ENCODE data around the gene LIN9.
"Not testable (repeated sequence)": the region's sequence is repeated elsewhere in the genome, so short reads cannot be mapped to it uniquely, and the experiment has no call there.

LIN9 gene

DNA sequence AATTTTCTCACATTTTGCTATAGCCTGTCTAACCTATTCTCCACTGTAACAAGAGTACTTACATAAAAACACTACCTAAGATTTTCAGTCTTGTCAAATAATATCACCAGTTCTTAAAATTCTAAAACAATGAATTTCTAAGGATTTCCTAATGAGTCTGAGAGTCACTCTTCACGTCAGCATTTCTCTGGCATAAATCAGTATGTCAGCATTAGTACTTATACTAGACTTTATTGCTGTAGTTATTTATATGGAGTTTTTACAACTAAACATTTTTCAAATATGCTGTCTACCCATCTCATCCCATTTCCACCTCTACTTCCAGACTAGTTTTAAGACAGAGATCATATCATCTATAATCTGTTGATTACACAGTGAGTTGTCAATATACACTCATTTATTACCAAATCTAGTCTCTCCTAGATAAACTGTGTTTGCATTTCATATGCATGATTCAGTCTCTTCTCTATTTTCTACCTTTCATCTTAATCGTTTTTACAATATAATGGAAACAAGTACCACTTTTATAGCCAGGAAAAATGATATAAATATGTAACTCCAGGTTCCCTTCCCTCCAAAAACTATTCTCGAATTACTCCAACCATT is 32.8 kb downstream of the LIN9 start:
- DNase-seq (ENCODE audit: low read depth, low spot score), result no peak
- H3K9me3 ChIP-seq (ENCODE audit: control insufficient read depth, insufficient read depth, low read length), result no peaks in the 10 kb centered on the region
- no peaks in the 10 kb centered on the region for H3K27me3 ChIP-seq (ENCODE audit: control insufficient read depth, insufficient read depth, low read length)
- H3K27ac ChIP-seq (ENCODE audit: low read length), result no peak overlapping the region
- no peak overlapping the region for H3K4me3 ChIP-seq (ENCODE audit: low read length)
- H3K4me1 ChIP-seq (ENCODE audit: control insufficient read depth, insufficient read depth, low read length), result no peaks in the 10 kb centered on the region
- WGBS (ENCODE audit: insufficient coverage, insufficient read length), result no CpG with 5 or more reads among the region's 3 CpGs
- H3K36me3 ChIP-seq (ENCODE audit: control insufficient read depth, insufficient read depth, low read length), result no peaks in the 10 kb centered on the region

DNA sequence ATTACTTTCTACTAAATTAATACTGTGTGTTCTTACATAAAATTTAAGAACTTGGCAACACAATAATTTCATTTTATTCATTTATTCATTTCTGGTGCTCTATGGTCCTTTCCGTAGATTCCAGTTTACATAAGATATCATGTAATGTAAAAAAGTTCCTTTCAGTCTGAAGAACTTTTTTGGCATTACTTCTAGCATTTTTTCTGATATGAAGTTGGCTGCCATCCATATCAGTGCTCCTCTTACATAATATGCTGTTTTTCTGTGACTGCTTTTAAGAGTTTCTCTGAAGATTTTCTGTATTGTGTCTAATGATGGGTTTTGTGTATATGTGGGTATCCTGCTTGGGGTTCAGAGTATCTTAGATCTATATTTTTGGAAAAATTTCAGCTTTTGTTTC is 34.8 kb downstream of the LIN9 start:
- Histone ChIP-seq H3K4me3 (ENCODE audit: low read length) (no peak overlapping the region), H3K27me3 (ENCODE audit: control insufficient read depth, insufficient read depth, low read length) (no peaks in the 10 kb centered on the region), H3K9me3 (ENCODE audit: control insufficient read depth, insufficient read depth, low read length) (no peaks in the 10 kb centered on the region), H3K27ac (ENCODE audit: low read length) (no peak overlapping the region), H3K36me3 (ENCODE audit: control insufficient read depth, insufficient read depth, low read length) (no peaks in the 10 kb centered on the region), H3K4me1 (ENCODE audit: control insufficient read depth, insufficient read depth, low read length) (no peaks in the 10 kb centered on the region)
- WGBS (ENCODE audit: insufficient coverage, insufficient read length), result no CpG with 5 or more reads among the region's 1 CpG
- no peak for DNase-seq (ENCODE audit: low read depth, low spot score)

DNA sequence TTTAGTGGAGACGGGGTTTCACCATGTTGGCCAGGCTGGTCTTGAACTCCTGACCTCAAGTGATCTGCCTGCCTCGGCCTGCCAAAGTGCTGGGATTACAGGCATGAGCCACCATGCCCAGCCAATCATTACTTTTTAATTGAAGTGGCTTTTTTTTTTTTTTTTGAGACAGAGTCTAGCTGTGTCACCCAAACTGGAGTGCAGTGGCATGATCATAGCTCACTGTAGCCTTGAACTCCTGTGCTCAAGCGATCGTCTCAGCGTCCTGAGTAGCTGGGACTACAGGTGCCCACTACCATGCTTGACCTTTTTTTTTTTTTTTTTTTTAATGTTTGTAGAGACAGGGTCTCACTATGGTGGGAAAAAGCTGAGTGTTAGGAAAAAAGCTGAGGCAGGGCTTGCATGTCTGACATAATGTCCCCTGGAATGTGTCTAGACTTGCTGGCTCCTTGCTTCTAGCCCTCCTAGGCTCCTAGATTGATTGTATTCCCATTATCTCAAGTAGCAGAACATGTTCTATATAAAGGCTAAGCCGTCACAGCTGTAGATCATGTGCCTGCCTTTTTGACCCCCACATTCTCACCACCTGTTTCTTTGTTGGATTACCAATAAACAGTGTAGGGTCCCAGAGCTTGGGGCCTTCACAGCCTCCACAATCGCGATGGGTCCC is 36.6 kb downstream of the LIN9 start:
- not testable (repeated sequence) for DNase-seq (ENCODE audit: low read depth, low spot score); H3K27me3 ChIP-seq (ENCODE audit: control insufficient read depth, insufficient read depth, low read length); H3K9me3 ChIP-seq (ENCODE audit: control insufficient read depth, insufficient read depth, low read length); H3K4me3 ChIP-seq (ENCODE audit: low read length); H3K36me3 ChIP-seq (ENCODE audit: control insufficient read depth, insufficient read depth, low read length); H3K4me1 ChIP-seq (ENCODE audit: control insufficient read depth, insufficient read depth, low read length); H3K27ac ChIP-seq (ENCODE audit: low read length)
- no CpG with 5 or more reads among the region's 8 CpGs for WGBS (ENCODE audit: insufficient coverage, insufficient read length)

DNA sequence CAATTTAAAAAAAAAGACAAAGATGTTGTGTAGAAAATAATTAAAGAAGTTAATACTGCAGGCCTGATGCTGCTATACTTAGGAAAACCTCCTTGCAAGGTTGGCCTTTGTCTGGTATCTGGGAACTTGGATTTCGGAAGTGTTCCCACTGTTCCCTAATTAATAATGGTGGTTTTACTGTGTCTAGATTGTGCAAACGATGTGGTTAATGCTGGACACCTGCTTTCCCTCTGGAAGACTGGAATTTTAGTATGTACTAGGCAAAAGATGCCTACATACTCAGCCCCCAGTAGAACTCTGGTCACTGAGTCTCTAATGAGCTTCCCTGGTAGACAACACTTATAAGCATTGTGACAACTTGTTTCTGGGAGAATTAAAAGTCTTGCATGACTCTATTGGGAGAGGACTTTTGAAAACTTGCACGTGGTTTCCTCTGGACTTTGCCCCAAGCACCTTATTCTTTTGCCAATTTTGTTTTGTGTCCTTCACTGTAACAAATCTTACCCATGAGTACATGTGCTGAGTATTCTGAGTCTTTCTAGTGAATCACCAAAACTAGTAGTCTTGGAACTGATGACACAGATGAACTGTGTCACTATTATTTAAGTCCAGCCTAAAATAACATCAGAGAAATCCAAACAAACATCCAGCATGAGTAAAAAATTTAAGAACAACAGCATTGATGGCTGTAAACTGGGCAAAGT is 40.4 kb downstream of the LIN9 start:
- Histone ChIP-seq H3K9me3 (ENCODE audit: control insufficient read depth, insufficient read depth, low read length) (no peaks in the 10 kb centered on the region), H3K27me3 (ENCODE audit: control insufficient read depth, insufficient read depth, low read length) (no peaks in the 10 kb centered on the region), H3K4me3 (ENCODE audit: low read length) (no peak overlapping the region), H3K4me1 (ENCODE audit: control insufficient read depth, insufficient read depth, low read length) (no peaks in the 10 kb centered on the region), H3K36me3 (ENCODE audit: control insufficient read depth, insufficient read depth, low read length) (no peaks in the 10 kb centered on the region), H3K27ac (ENCODE audit: low read length) (no peak overlapping the region)
- WGBS (ENCODE audit: insufficient coverage, insufficient read length), result no CpG with 5 or more reads among the region's 3 CpGs
- no peak for DNase-seq (ENCODE audit: low read depth, low spot score)

DNA sequence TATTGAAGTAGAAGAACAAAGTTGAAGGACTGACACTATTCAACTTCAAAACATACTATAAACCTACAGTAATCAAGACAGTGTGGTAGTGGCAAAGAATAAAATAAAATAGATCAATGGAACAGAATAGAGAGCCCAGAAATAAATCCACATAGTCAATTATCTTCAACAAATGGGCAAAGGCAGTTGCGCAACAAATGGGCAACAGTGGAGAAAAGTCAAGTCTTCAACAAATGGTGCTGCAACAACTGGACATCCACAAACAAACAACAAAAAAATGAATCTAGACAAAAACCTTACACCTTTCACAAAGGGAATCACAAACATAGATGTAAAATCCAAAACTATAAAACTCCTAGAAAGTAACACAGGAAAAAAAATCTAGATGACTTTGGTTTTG is 47.1 kb downstream of the LIN9 start:
- DNase-seq (ENCODE audit: low read depth, low spot score), result no peak
- no CpG with 5 or more reads among the region's 1 CpG for WGBS (ENCODE audit: insufficient coverage, insufficient read length)
- Histone ChIP-seq H3K27ac (ENCODE audit: low read length) (no peak overlapping the region), H3K4me3 (ENCODE audit: low read length) (no peak overlapping the region), H3K4me1 (ENCODE audit: control insufficient read depth, insufficient read depth, low read length) (no peaks in the 10 kb centered on the region), H3K27me3 (ENCODE audit: control insufficient read depth, insufficient read depth, low read length) (no peaks in the 10 kb centered on the region), H3K9me3 (ENCODE audit: control insufficient read depth, insufficient read depth, low read length) (no peaks in the 10 kb centered on the region), H3K36me3 (ENCODE audit: control insufficient read depth, insufficient read depth, low read length) (no peaks in the 10 kb centered on the region)

DNA sequence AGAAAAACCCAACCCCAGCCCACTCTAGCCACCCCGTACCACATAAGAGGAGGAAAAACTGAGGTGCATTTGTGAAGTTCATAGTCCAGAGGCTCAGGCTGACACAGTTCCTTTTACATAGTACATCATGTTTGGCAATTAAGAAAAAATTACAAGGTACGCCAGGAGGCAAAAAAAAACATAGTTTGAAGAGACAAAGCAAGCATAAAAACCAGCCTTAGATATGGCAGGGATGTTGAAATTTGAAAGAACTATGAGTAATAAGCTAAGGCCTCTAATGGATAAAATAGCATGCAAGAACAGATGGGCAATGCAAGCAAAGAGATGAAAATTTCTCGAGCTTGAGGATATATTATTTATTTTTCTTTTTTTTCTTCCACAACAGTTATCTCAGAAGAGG is 53.6 kb downstream of the LIN9 start:
- Histone ChIP-seq H3K27me3 (ENCODE audit: control insufficient read depth, insufficient read depth, low read length) (no peaks in the 10 kb centered on the region), H3K27ac (ENCODE audit: low read length) (no peak overlapping the region), H3K4me3 (ENCODE audit: low read length) (no peak overlapping the region), H3K9me3 (ENCODE audit: control insufficient read depth, insufficient read depth, low read length) (no peaks in the 10 kb centered on the region), H3K4me1 (ENCODE audit: control insufficient read depth, insufficient read depth, low read length) (no peaks in the 10 kb centered on the region), H3K36me3 (ENCODE audit: control insufficient read depth, insufficient read depth, low read length) (no peaks in the 10 kb centered on the region)
- WGBS (ENCODE audit: insufficient coverage, insufficient read length), result no CpG with 5 or more reads among the region's 3 CpGs
- DNase-seq (ENCODE audit: low read depth, low spot score), result no peak

DNA sequence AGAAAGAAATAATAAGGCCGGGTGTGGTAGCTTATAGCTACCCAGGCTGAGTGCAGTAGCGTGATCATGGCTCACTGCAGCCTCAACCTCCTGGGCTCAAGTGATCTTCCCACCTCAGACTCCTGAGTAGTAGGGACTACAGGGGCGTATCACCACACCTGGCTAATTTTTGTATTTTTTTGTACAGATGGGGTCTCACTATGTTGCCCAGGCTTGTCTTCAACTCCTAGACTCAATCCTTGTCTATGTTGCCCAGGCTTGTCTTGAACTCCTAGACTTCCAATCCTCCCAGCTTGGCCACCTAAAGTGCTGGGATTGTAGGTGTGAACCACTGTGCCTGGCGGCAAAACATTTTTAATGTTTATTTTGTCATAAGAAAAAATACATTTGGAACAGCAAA is 55.0 kb downstream of the LIN9 start:
- no peaks in the 10 kb centered on the region for H3K36me3 ChIP-seq (ENCODE audit: control insufficient read depth, insufficient read depth, low read length)
- no peaks in the 10 kb centered on the region for H3K4me1 ChIP-seq (ENCODE audit: control insufficient read depth, insufficient read depth, low read length)
- WGBS (ENCODE audit: insufficient coverage, insufficient read length), result no CpG with 5 or more reads among the region's 4 CpGs
- H3K27me3 ChIP-seq (ENCODE audit: control insufficient read depth, insufficient read depth, low read length), result no peaks in the 10 kb centered on the region
- no peaks in the 10 kb centered on the region for H3K9me3 ChIP-seq (ENCODE audit: control insufficient read depth, insufficient read depth, low read length)
- H3K27ac ChIP-seq (ENCODE audit: low read length), result no peak overlapping the region
- DNase-seq (ENCODE audit: low read depth, low spot score), result no peak
- H3K4me3 ChIP-seq (ENCODE audit: low read length), result no peak overlapping the region

DNA sequence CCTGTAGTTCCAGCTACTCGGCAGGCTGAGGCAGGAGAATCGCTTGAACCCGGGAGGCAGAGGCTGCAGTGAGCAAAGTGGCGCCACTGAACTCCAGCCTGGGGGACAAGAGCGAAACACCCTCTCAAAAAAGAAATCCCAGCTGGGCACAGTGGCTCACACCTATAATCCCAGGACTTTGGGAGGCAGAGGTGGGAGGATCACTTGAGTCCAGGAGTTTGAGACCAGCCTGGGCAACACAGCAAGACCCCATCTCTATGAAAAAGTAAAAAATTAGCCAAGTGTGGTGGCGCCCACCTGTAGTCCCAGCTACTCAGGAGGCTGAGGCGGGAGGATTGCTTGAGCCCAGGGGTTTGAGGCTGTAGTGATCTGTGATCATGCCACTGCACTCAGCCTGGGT is 56.1 kb downstream of the LIN9 start:
- H3K4me3 ChIP-seq (ENCODE audit: low read length); H3K4me1 ChIP-seq (ENCODE audit: control insufficient read depth, insufficient read depth, low read length); DNase-seq (ENCODE audit: low read depth, low spot score); H3K9me3 ChIP-seq (ENCODE audit: control insufficient read depth, insufficient read depth, low read length); H3K27me3 ChIP-seq (ENCODE audit: control insufficient read depth, insufficient read depth, low read length); H3K36me3 ChIP-seq (ENCODE audit: control insufficient read depth, insufficient read depth, low read length); H3K27ac ChIP-seq (ENCODE audit: low read length): not testable (repeated sequence)
- WGBS (ENCODE audit: insufficient coverage, insufficient read length), result no CpG with 5 or more reads among the region's 7 CpGs

DNA sequence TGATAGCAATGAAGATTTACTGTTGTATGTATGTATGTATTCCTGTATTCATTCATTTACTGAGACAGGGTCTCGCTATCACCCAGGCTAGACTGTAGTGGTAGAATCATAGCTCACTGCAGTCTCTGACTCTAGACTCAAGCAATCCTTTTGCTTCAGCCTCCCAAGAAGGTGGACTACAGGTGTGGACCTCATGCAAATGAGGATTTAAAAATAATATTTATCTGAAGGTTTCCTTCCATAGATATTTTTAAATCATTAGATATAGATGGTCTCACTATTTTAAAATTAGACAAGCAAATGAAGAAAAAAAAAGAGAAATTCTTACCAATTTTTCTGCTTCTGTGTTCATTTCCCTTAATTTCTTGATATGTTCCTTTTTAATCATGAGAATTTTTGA is 58.5 kb downstream of the LIN9 start:
- H3K27me3 ChIP-seq (ENCODE audit: control insufficient read depth, insufficient read depth, low read length), result no peaks in the 10 kb centered on the region
- H3K9me3 ChIP-seq (ENCODE audit: control insufficient read depth, insufficient read depth, low read length), result no peaks in the 10 kb centered on the region
- no CpG with 5 or more reads among the region's 1 CpG for WGBS (ENCODE audit: insufficient coverage, insufficient read length)
- no peak overlapping the region for H3K27ac ChIP-seq (ENCODE audit: low read length)
- H3K4me3 ChIP-seq (ENCODE audit: low read length), result no peak overlapping the region
- no peak for DNase-seq (ENCODE audit: low read depth, low spot score)
- no peaks in the 10 kb centered on the region for H3K4me1 ChIP-seq (ENCODE audit: control insufficient read depth, insufficient read depth, low read length)
- H3K36me3 ChIP-seq (ENCODE audit: control insufficient read depth, insufficient read depth, low read length), result no peaks in the 10 kb centered on the region

DNA sequence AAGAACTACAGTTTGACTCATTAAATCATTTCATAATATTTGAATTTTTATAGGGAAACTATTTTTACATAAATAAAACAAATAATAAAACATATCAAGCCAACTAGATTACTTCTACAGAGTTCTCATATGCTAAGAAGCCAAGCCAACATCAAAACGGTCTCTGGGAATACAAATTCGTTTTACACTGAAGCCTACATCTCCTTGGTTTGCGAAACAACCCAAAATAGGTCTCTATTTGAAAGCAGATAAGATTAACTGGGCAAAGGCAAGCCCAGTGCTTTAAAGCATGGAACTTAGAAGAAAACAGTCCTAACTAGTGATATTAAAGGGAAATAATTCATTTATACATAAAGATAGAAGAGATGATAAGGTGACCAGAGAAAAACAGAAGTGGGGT is 60.2 kb downstream of the LIN9 start:
- Histone ChIP-seq H3K27ac (ENCODE audit: low read length) (no peak overlapping the region), H3K4me1 (ENCODE audit: control insufficient read depth, insufficient read depth, low read length) (no peaks in the 10 kb centered on the region), H3K4me3 (ENCODE audit: low read length) (no peak overlapping the region), H3K36me3 (ENCODE audit: control insufficient read depth, insufficient read depth, low read length) (no peaks in the 10 kb centered on the region), H3K27me3 (ENCODE audit: control insufficient read depth, insufficient read depth, low read length) (no peaks in the 10 kb centered on the region), H3K9me3 (ENCODE audit: control insufficient read depth, insufficient read depth, low read length) (no peaks in the 10 kb centered on the region)
- DNase-seq (ENCODE audit: low read depth, low spot score), result no peak
- no CpG with 5 or more reads among the region's 3 CpGs for WGBS (ENCODE audit: insufficient coverage, insufficient read length)

DNA sequence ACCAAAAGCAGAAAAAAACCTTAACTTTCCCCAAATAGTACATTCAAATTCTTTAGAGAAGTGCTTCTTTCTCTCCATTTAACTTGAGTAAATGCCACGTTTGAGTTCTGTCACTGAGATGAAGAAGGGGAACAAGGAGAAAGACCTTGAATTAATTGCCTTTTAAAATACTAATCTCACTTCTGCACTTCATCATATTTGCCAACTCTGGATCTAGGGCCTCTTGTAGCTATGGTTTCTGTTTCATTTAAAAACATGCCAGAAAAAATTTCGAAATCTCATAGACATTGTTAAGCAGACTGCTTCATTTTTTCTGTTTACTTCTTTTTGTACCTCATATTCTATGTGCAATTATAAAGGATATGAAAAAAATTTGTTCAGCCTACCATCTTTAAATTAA is 60.9 kb downstream of the LIN9 start:
- Histone ChIP-seq H3K27ac (ENCODE audit: low read length) (no peak overlapping the region), H3K27me3 (ENCODE audit: control insufficient read depth, insufficient read depth, low read length) (no peaks in the 10 kb centered on the region), H3K36me3 (ENCODE audit: control insufficient read depth, insufficient read depth, low read length) (no peaks in the 10 kb centered on the region), H3K4me1 (ENCODE audit: control insufficient read depth, insufficient read depth, low read length) (no peaks in the 10 kb centered on the region), H3K9me3 (ENCODE audit: control insufficient read depth, insufficient read depth, low read length) (no peaks in the 10 kb centered on the region), H3K4me3 (ENCODE audit: low read length) (no peak overlapping the region)
- no CpG with 5 or more reads among the region's 2 CpGs for WGBS (ENCODE audit: insufficient coverage, insufficient read length)
- no peak for DNase-seq (ENCODE audit: low read depth, low spot score)
